GM23248 (cell line): ENCODE results near the gene EBI3. TPM values are rescaled to one million over a fixed set of nuclear protein-coding genes. Genes with fewer than 3 reads are reported as not detected.
"Not testable (repeated sequence)": the region's sequence is repeated elsewhere in the genome, so short reads cannot be mapped to it uniquely, and the experiment has no call there.

Source experiments
- DNase-seq: peaks from one replicate; pipeline ENCODE4 v3.0.0-alpha.2; 2015
- H2AFZ ChIP-seq: fragments of 200-600 bp; sonication (generic); 2 replicates; pipeline ENCODE4 v1.6.1; 2016; ENCODE audit warnings: antibody characterized with exemption
- H3F3A ChIP-seq: fragments of 200-600 bp; sonication (generic); 2 replicates; pipeline ENCODE4 v1.6.1; 2016; ENCODE audit warnings: mild to moderate bottlenecking, antibody characterized with exemption, mixed run types; ENCODE audit not compliant: insufficient read depth
- H3K27ac ChIP-seq: fragments of 200-600 bp; sonication (generic); 2 replicates; pipeline ENCODE4 v1.5.1; 2016; ENCODE audit warnings: mild to moderate bottlenecking
- H3K27me3 ChIP-seq: fragments of 200-600 bp; sonication (generic); replicated peaks from 2 replicates; pipeline ENCODE4 v1.6.1; 2016; ENCODE audit warnings: mild to moderate bottlenecking; ENCODE audit not compliant: insufficient read depth
- H3K36me3 ChIP-seq: fragments of 200-600 bp; sonication (generic); 2 replicates; pipeline ENCODE4 v1.6.1; 2016; ENCODE audit warnings: low read depth, mild to moderate bottlenecking
- H3K4me1 ChIP-seq: fragments of 200-600 bp; sonication (generic); 2 replicates; pipeline ENCODE4 v1.6.1; 2016; ENCODE audit warnings: mild to moderate bottlenecking; ENCODE audit not compliant: insufficient read depth
- H3K4me2 ChIP-seq: fragments of 200-600 bp; sonication (generic); one replicate; pipeline ENCODE4 v1.6.1; 2016; ENCODE audit warnings: mild to moderate bottlenecking; ENCODE audit not compliant: unreplicated experiment
- H3K4me3 ChIP-seq: fragments of 200-600 bp; sonication (generic); 2 replicates; pipeline ENCODE4 v1.5.1; 2016; ENCODE audit warnings: mild to moderate bottlenecking
- H3K79me2 ChIP-seq: fragments of 200-600 bp; sonication (generic); 2 replicates; pipeline ENCODE4 v1.6.1; 2016; ENCODE audit warnings: mild to moderate bottlenecking; ENCODE audit not compliant: insufficient read depth
- H3K9ac ChIP-seq: fragments of 200-600 bp; sonication (generic); 2 replicates; pipeline ENCODE4 v1.6.1; 2016; ENCODE audit warnings: mild to moderate bottlenecking
- H3K9me2 ChIP-seq: fragments of 200-600 bp; sonication (generic); 2 replicates; pipeline ENCODE4 v1.6.1; 2016; ENCODE audit warnings: mixed run types, mild to moderate bottlenecking, moderate library complexity; ENCODE audit not compliant: insufficient read depth
- H3K9me3 ChIP-seq: fragments of 200-600 bp; sonication (generic); one replicate; pipeline ENCODE4 v1.6.1; 2017; ENCODE audit warnings: low read depth
- H4K20me1 ChIP-seq: fragments of 200-600 bp; sonication (generic); 2 replicates; pipeline ENCODE4 v1.6.0; 2016; ENCODE audit not compliant: insufficient read depth
- EZH2 ChIP-seq: fragments of 200-600 bp; sonication (generic); IDR thresholded peaks from 2 replicates; pipeline ENCODE4 v1.6.1; 2018; ENCODE audit warnings: antibody characterized with exemption, mild to moderate bottlenecking; ENCODE audit not compliant: insufficient read depth, poor library complexity, severe bottlenecking
- EZH2phosphoT487 ChIP-seq: fragments of 200-600 bp; sonication (generic); IDR thresholded peaks from 2 replicates; pipeline ENCODE4 v1.6.1; 2018; ENCODE audit warnings: antibody characterized with exemption, moderate library complexity, mild to moderate bottlenecking, low read depth; ENCODE audit not compliant: insufficient read depth
- WGBS, 2 experiments: methylation state at CpG; one replicate each; pipeline ENCODE4 v1.1.6; 2015 to 2017; ENCODE audit warnings: low lambda C conversion rate in 2 of 2, low coverage in 1 of 2; ENCODE audit errors: missing lambda C conversion rate in 2 of 2; 5-methylcytosine and 5-hydroxymethylcytosine counted together
- in situ Hi-C: fragments of 300-500 bp; cut with MboI; formaldehyde crosslinking; loops from 2 replicates; pipeline ENCODE4 v1.15.0; 2020
- polyA plus RNA-seq: library from polyadenylated mRNA; unstranded; fragments of >200 nt; fragmentation: Nextera tagmentation; extraction: Ambion mirVana; gene quantifications from 2 replicates; pipeline ENCODE4 v1.2.1, GENCODE V29; 2016
- total RNA-seq: library from RNA; depleted of rRNA; stranded (reverse); fragments of >200 nt; shearing (Covaris generic); gene quantifications from 2 replicates; pipeline ENCODE4 v1.2.3, GENCODE V29; 2014

EBI3 gene
- total and polyA plus RNA-seq, 2 experiments from 2014 or later: 0.56 TPM; not detected in 1

GRCh38 chr19:4267901-4268815 is 38.8 kb downstream of the EBI3 start:
- H3K9ac ChIP-seq: no peak overlapping the region

GRCh38 chr19:4268816-4269430 is 39.6 kb downstream of the EBI3 start:
- no peak overlapping the region for H2AFZ ChIP-seq
- H3K4me1 ChIP-seq: no peaks in the 10 kb centered on the region
- TF ChIP-seq EZH2 (no peak), EZH2phosphoT487 (no peak)
- H3K9me3 ChIP-seq: no peaks in the 10 kb centered on the region
- no peaks in the 10 kb centered on the region for H4K20me1 ChIP-seq
- H3K4me2 ChIP-seq: no peak overlapping the region
- whole genome bisulfite sequencing, 2 experiments: 86 to 88% methylated on average over 13 of the region's 13 CpGs
- 0 out of 2 replicates have a peak, but pooled peaks cover 4% of the 10 kb centered on the region for H3K36me3 ChIP-seq
- H3K27ac ChIP-seq: no peak overlapping the region
- no peaks in the 10 kb centered on the region for H3K27me3 ChIP-seq
- no peaks in the 10 kb centered on the region for H3K9me2 ChIP-seq
- in situ Hi-C loops: no loop called here
- H3K4me3 ChIP-seq: no peak overlapping the region
- DNase-seq: no peak
- H3K9ac ChIP-seq: no peak overlapping the region
- no peaks in the 10 kb centered on the region for H3K79me2 ChIP-seq
- no peaks in the 10 kb centered on the region for H3F3A ChIP-seq

More at GRCh38 chr19:4267901-4268815, 38.8 kb downstream of the EBI3 start:
- Histone ChIP-seq H3K4me2 (no peak overlapping the region), H3K4me1 (no peaks in the 10 kb centered on the region), H3K79me2 (no peaks in the 10 kb centered on the region), H3K4me3 (no peak overlapping the region), H3K27ac (no peak overlapping the region), H3K27me3 (no peaks in the 10 kb centered on the region), H3F3A (no peaks in the 10 kb centered on the region), H2AFZ (no peak overlapping the region), H4K20me1 (no peaks in the 10 kb centered on the region), H3K36me3 (peaks cover 4% of the 10 kb centered on the region; the same call in 1 of the 2 replicates), H3K9me2 (no peaks in the 10 kb centered on the region), H3K9me3 (no peaks in the 10 kb centered on the region)
- WGBS, 2 experiments: 85 to 90% methylated on average over 27 to 30 of the region's 30 CpGs
- in situ Hi-C loops: no loop called here
- no peak for DNase-seq
- TF ChIP-seq EZH2 (no peak), EZH2phosphoT487 (no peak)

- DNase-seq: no peak
- in situ Hi-C loops: no loop called here
These were observed 43.6 kb downstream of the EBI3 start for GRCh38 chr19:4272894-4273293.

GRCh38 chr19:4274321-4274686 is 45.0 kb downstream of the EBI3 start:
- H3K4me2 ChIP-seq, H3K4me3 ChIP-seq, in situ Hi-C loops, H3K79me2 ChIP-seq, H3K27ac ChIP-seq, H4K20me1 ChIP-seq, H3K4me1 ChIP-seq, H3K36me3 ChIP-seq, H3F3A ChIP-seq, H3K9me2 ChIP-seq, H2AFZ ChIP-seq, DNase-seq, H3K9me3 ChIP-seq, H3K9ac ChIP-seq, H3K27me3 ChIP-seq: not testable (repeated sequence)
- WGBS, 2 experiments: 68% methylated on average over 6 of the region's 6 CpGs

More at GRCh38 chr19:4272894-4273293, 43.6 kb downstream of the EBI3 start:
- no peak overlapping the region for H3K4me2 ChIP-seq
- no peak overlapping the region for H3K27ac ChIP-seq
- no peaks in the 10 kb centered on the region for H3K9me3 ChIP-seq
- no peak overlapping the region for H2AFZ ChIP-seq
- H3K4me1 ChIP-seq: no peaks in the 10 kb centered on the region
- H3F3A ChIP-seq: no peaks in the 10 kb centered on the region
- H3K36me3 ChIP-seq: no peaks in the 10 kb centered on the region
- 56 to 58% methylated on average over 9 to 10 of the region's 10 CpGs for WGBS, 2 experiments
- no peaks in the 10 kb centered on the region for H3K9me2 ChIP-seq
- H3K27me3 ChIP-seq: peaks cover 5% of the 10 kb centered on the region
- H4K20me1 ChIP-seq: no peaks in the 10 kb centered on the region
- H3K79me2 ChIP-seq: no peaks in the 10 kb centered on the region
- no peak for TF ChIP-seq EZH2phosphoT487
- TF ChIP-seq EZH2: no peak
- H3K4me3 ChIP-seq: no peak overlapping the region
- H3K9ac ChIP-seq: no peak overlapping the region
